Endothelial cell (in vitro differentiated cells): ENCODE measurements around the gene RFLNA. TPM values are rescaled to one million over a fixed set of nuclear protein-coding genes. Genes with fewer than 3 reads are reported as not detected.
A peak's percentile ranks its signal among the peaks of the same experiment; 100 is the strongest.

ENCODE experiments used
- DNase-seq: peaks from one replicate; pipeline ENCODE4 v3.0.0; 2021; ENCODE audit warnings: low spot score
- H3K27ac Mint-ChIP-seq: one replicate; pipeline ENCODE4 v1.8.0; 2021; ENCODE audit warnings: mixed read lengths, inconsistent platforms; ENCODE audit not compliant: unreplicated experiment
- H3K27me3 Mint-ChIP-seq: one replicate; pipeline ENCODE4 v1.8.0; 2021; ENCODE audit warnings: mild to moderate bottlenecking, moderate library complexity, mixed read lengths, inconsistent platforms; ENCODE audit not compliant: unreplicated experiment
- H3K36me3 Mint-ChIP-seq: one replicate; pipeline ENCODE4 v1.8.0; 2021; ENCODE audit warnings: mild to moderate bottlenecking, low read depth, mixed read lengths, inconsistent platforms; ENCODE audit not compliant: unreplicated experiment
- H3K4me1 Mint-ChIP-seq: one replicate; pipeline ENCODE4 v1.8.0; 2021; ENCODE audit warnings: mild to moderate bottlenecking, mixed read lengths, inconsistent platforms; ENCODE audit not compliant: unreplicated experiment
- H3K4me3 Mint-ChIP-seq: one replicate; pipeline ENCODE4 v1.8.0; 2021; ENCODE audit warnings: mild to moderate bottlenecking, mixed read lengths, inconsistent platforms; ENCODE audit not compliant: unreplicated experiment
- H3K9me3 Mint-ChIP-seq: one replicate; pipeline ENCODE4 v1.8.0; 2021; ENCODE audit warnings: mixed read lengths, inconsistent platforms; ENCODE audit not compliant: unreplicated experiment
- long read RNA-seq: library from polyadenylated mRNA; unstranded; transcript quantifications from one replicate; pipeline ENCODE4 v2.0.0, GENCODE V29; 2020; ENCODE audit not compliant: unreplicated experiment
- total RNA-seq: library from RNA; stranded (reverse); fragmentation: NEBNext Ultra II Directional; extraction: Animal tissue kit (Norgen Biotek cat#: 25700); gene quantifications from one replicate; pipeline ENCODE4 v1.2.1, GENCODE V29; 2021; ENCODE audit not compliant: unreplicated experiment
- TF ChIP-seq, protein P1 (sequence below): fragments of 200-600 bp; sonication (generic); IDR thresholded peaks from one replicate; pipeline ENCODE4 v1.5.0; 2021; ENCODE audit warnings: antibody characterized with exemption; ENCODE audit not compliant: unreplicated experiment

The RFLNA gene, protein sequence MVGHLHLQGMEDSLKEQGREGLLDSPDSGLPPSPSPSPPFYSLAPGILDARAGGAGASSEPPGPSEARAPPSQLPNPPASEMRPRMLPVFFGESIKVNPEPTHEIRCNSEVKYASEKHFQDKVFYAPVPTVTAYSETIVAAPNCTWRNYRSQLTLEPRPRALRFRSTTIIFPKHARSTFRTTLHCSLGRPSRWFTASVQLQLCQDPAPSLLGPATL
- 13.3 TPM for total RNA-seq
- long read RNA-seq, result 0 reads

DNA sequence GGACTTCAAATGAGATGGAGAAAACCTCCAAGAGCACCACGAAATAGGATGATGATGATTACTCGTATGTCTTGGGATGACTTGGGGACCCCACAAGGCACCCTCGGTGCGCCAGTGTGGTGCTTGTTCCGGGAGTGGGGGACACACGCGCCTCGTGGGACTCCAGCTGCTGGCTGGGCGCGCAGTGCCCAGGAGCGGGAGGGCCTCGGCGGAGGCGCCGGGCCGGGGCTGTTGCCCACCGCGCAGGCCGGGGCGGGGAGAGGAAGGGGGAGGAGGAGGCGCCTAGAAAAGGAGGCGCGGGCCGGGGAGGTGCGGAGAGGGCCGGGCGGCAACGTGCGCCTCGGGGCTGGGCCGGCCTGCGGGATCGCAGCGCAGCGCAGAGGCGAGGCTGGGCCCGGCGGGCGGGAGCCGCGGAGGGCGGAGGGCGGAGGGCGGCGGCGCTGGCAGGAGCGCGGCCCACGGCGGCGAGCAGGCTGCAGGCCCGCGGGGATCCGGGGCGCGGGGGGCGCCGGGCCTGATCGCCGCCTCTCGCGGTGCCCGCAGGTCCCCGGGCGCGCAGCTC lies at the start of gene RFLNA:
Gene RFLNA, plus strand, starts transcription at position 314 of the 562 bp plus-strand sequence. CDS start 337 bp downstream, outside the sequence.
- TF ChIP-seq, protein P1, sequence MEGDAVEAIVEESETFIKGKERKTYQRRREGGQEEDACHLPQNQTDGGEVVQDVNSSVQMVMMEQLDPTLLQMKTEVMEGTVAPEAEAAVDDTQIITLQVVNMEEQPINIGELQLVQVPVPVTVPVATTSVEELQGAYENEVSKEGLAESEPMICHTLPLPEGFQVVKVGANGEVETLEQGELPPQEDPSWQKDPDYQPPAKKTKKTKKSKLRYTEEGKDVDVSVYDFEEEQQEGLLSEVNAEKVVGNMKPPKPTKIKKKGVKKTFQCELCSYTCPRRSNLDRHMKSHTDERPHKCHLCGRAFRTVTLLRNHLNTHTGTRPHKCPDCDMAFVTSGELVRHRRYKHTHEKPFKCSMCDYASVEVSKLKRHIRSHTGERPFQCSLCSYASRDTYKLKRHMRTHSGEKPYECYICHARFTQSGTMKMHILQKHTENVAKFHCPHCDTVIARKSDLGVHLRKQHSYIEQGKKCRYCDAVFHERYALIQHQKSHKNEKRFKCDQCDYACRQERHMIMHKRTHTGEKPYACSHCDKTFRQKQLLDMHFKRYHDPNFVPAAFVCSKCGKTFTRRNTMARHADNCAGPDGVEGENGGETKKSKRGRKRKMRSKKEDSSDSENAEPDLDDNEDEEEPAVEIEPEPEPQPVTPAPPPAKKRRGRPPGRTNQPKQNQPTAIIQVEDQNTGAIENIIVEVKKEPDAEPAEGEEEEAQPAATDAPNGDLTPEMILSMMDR, result no peak
- Mint-ChIP-seq H3K4me1 (peaks cover 22% of the 10 kb centered on the region), H3K36me3 (no peaks in the 10 kb centered on the region), H3K27ac (no peak within 1 kb of the TSS), H3K9me3 (no peaks in the 10 kb centered on the region), H3K4me3 (peak within 1 kb of the TSS; percentile 91), H3K27me3 (peaks cover 8% of the 10 kb centered on the region)
- peak; percentile 56 for DNase-seq

DNA sequence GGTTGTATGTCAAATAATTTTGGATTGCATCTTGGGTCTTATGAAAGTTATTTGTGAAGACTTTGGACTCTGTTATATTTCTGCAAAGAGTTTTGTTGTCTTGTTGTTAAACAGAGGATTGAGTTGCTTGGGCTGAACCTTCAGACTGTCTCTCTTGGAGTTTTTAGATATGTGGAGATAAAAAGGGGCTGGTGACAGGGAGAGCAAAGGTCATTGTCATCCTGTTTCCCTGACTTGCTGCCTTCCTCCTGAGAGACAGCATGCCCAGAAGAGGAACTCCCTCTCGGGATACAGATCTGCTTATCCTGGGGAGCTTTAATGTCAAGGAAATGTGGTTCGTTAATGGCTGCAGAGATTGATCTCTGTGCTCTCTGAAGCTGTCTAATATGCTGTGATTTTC lies 47.6 kb upstream of the RFLNA start:
- Mint-ChIP-seq H3K4me3 (peak overlapping the region; percentile 3), H3K9me3 (no peaks in the 10 kb centered on the region), H3K36me3 (no peaks in the 10 kb centered on the region), H3K4me1 (no peaks in the 10 kb centered on the region), H3K27me3 (peaks cover 6% of the 10 kb centered on the region), H3K27ac (no peak overlapping the region)
- TF ChIP-seq, protein P1, result no peak
- DNase-seq, result no peak

DNA sequence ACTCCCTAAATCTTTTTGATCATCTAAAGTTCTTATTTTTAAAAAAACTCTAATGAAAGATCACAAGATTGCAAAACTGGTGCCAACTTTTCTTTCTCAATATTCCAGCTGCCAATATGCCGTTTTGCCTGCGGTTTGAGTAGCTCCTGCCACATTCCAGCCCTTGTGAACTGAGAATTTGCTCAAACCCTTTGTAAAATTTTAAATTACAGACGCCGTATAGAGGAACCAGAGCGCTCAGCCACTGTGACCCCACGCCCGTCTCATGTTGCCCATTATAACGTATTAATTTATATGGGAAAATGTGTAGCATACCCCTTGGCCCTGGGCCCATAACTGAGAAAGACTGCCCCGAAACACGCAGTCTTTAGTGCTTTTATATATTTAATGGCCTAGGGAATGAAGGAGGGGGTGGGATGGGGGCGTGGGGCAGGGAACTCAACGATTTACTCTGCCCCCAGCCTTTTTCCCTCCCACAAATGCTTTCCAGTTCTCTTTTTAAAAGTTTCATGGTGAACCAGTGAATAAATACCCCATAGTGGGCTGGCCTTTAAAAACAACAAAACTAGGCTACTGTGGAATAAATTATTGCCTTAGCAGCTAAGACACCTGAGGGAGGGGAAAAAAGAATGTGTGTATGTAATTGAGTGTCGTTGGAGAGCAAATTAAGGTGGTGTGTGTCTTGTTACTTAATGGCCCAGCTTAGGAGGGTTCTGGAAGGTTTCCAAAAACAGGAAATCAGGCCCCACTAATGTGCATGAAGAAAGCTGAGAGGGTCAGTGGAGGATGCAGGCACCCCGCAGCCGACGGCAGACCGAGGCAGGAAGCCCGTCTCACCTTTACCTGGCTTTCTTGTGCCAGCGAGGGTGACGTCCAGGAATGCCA lies 45.7 kb upstream of the RFLNA start:
- H3K36me3 Mint-ChIP-seq, result no peaks in the 10 kb centered on the region
- DNase-seq, result no peak
- peaks cover 6% of the 10 kb centered on the region for H3K27me3 Mint-ChIP-seq
- no peaks in the 10 kb centered on the region for H3K4me1 Mint-ChIP-seq
- TF ChIP-seq, protein P1, result no peak
- H3K9me3 Mint-ChIP-seq, result no peaks in the 10 kb centered on the region
- H3K4me3 Mint-ChIP-seq, result no peak overlapping the region
- H3K27ac Mint-ChIP-seq, result no peak overlapping the region

GRCh38 chr12:124251186-124251585 lies 43.7 kb upstream of the RFLNA start:
- TF ChIP-seq, protein P1, result no peak
- H3K27me3 Mint-ChIP-seq, result peaks cover 4% of the 10 kb centered on the region
- no peaks in the 10 kb centered on the region for H3K9me3 Mint-ChIP-seq
- no peak for DNase-seq
- no peak overlapping the region for H3K27ac Mint-ChIP-seq
- H3K4me1 Mint-ChIP-seq, result peaks cover 2% of the 10 kb centered on the region
- H3K36me3 Mint-ChIP-seq, result no peaks in the 10 kb centered on the region
- no peak overlapping the region for H3K4me3 Mint-ChIP-seq
